Activated CD4-positive, alpha-beta memory T cell treated with anti-CD3 and anti-CD28 coated beads, Interleukin-2, amount 10 ng/mL, durations not matched to agents 7 days and 5 days (primary cell): ENCODE measurements around the gene NFIX. TPM values are rescaled to one million over a fixed set of nuclear protein-coding genes. Genes with fewer than 3 reads are reported as not detected.

ENCODE experiments used
- CTCF ChIA-PET: fragments of 350-600 bp; sonication (Branson Sonifier 250); formaldehyde crosslinking; loops from one replicate; lab custom pipeline; 2021; ENCODE audit warnings: antibody characterized with exemption, inconsistent platforms; lab: Charles Lee
- POLR2A ChIA-PET: fragments of 350-600 bp; sonication (Branson Sonifier 250); formaldehyde crosslinking; loops from one replicate; lab custom pipeline; 2021; ENCODE audit warnings: antibody characterized with exemption; lab: Charles Lee
- DNase-seq: peaks from one replicate; pipeline ENCODE4 v3.0.0-alpha.2; 2020
- H3K27ac Mint-ChIP-seq: one replicate; pipeline ENCODE4 v1.8.0; 2021; ENCODE audit warnings: mild to moderate bottlenecking, mixed read lengths
- H3K27me3 Mint-ChIP-seq: one replicate; pipeline ENCODE4 v1.8.0; 2021; ENCODE audit warnings: mixed read lengths
- H3K36me3 Mint-ChIP-seq: one replicate; pipeline ENCODE4 v1.8.0; 2021; ENCODE audit warnings: low read depth, mixed read lengths
- H3K4me1 Mint-ChIP-seq: one replicate; pipeline ENCODE4 v1.8.0; 2021; ENCODE audit warnings: mixed read lengths
- H3K4me3 Mint-ChIP-seq: one replicate; pipeline ENCODE4 v1.8.0; 2021; ENCODE audit warnings: mild to moderate bottlenecking, mixed read lengths
- H3K9me3 Mint-ChIP-seq: one replicate; pipeline ENCODE4 v1.8.0; 2021; ENCODE audit warnings: mixed read lengths
- total RNA-seq, 2 experiments: library from RNA; stranded (reverse); gene quantifications; one replicate each; pipeline ENCODE4 v1.2.3, GENCODE V29; 2021

NFIX gene
- total RNA-seq, 2 experiments from 2014 or later = 0.05 TPM; not detected in 1

- DNase-seq = no peak
- H3K9me3 Mint-ChIP-seq = no peaks in the 10 kb centered on the region
- H3K27ac Mint-ChIP-seq = no peak overlapping the region
- H3K4me3 Mint-ChIP-seq = no peak overlapping the region
- no peaks in the 10 kb centered on the region for H3K36me3 Mint-ChIP-seq
- CTCF ChIA-PET = interaction anchor here (0.6 to 5.0 kb wide), 3 partner anchors 76 to 702 kb away, joined by 3 to 31 read pairs (median 4); no protein-coding TSS in a partner anchor
- peaks cover 1% of the 10 kb centered on the region for H3K4me1 Mint-ChIP-seq
- peaks cover 13% of the 10 kb centered on the region for H3K27me3 Mint-ChIP-seq
- POLR2A ChIA-PET = no interaction called here
Measured at GRCh38 chr19:12984143-12984627, 11.1 kb upstream of the NFIX start.

GRCh38 chr19:12984683-12985048 is 10.6 kb upstream of the NFIX start:
- Mint-ChIP-seq H3K4me1 (peaks cover 1% of the 10 kb centered on the region), H3K9me3 (no peaks in the 10 kb centered on the region), H3K4me3 (no peak overlapping the region), H3K36me3 (no peaks in the 10 kb centered on the region), H3K27ac (no peak overlapping the region), H3K27me3 (peaks cover 13% of the 10 kb centered on the region)
- ChIA-PET CTCF (interaction anchor here (0.7 to 5.0 kb wide), 3 partner anchors 76 to 367 kb away, joined by 3 to 31 read pairs (median 4); no protein-coding TSS in a partner anchor), POLR2A (interaction anchor here (1.1 kb wide), 1 partner anchor 133 kb away, joined by 3 read pairs; no protein-coding TSS in a partner anchor)
- DNase-seq = no peak

GRCh38 chr19:12985049-12985776 is 10.1 kb upstream of the NFIX start:
- CTCF ChIA-PET = interaction anchor here (0.7 to 5.0 kb wide), 6 partner anchors 8 to 366 kb away, joined by 3 to 31 read pairs (median 4); no protein-coding TSS in a partner anchor
- no peaks in the 10 kb centered on the region for H3K9me3 Mint-ChIP-seq
- H3K4me3 Mint-ChIP-seq = no peak overlapping the region
- peaks cover 13% of the 10 kb centered on the region for H3K27me3 Mint-ChIP-seq
- no peak for DNase-seq
- H3K4me1 Mint-ChIP-seq = peaks cover 1% of the 10 kb centered on the region
- H3K27ac Mint-ChIP-seq = no peak overlapping the region
- POLR2A ChIA-PET = interaction anchor here (0.9 to 1.1 kb wide), 2 partner anchors 115 to 132 kb away, joined by 3 read pairs; no protein-coding TSS in a partner anchor
- no peaks in the 10 kb centered on the region for H3K36me3 Mint-ChIP-seq

GRCh38 chr19:12986726-12987125 is 8.5 kb upstream of the NFIX start:
- peaks cover 1% of the 10 kb centered on the region for H3K4me1 Mint-ChIP-seq
- peaks cover 20% of the 10 kb centered on the region for H3K27me3 Mint-ChIP-seq
- no peaks in the 10 kb centered on the region for H3K36me3 Mint-ChIP-seq
- POLR2A ChIA-PET = no interaction called here
- DNase-seq = no peak
- H3K27ac Mint-ChIP-seq = no peak overlapping the region
- CTCF ChIA-PET = interaction anchor here (5.0 kb wide), 1 partner anchor 73 kb away, joined by 31 read pairs; no protein-coding TSS in a partner anchor
- H3K4me3 Mint-ChIP-seq = no peak overlapping the region
- H3K9me3 Mint-ChIP-seq = no peaks in the 10 kb centered on the region

- no peak for DNase-seq
- H3K9me3 Mint-ChIP-seq = no peaks in the 10 kb centered on the region
- H3K27me3 Mint-ChIP-seq = peaks cover 20% of the 10 kb centered on the region
- H3K27ac Mint-ChIP-seq = no peak overlapping the region
- ChIA-PET CTCF (no interaction called here), POLR2A (no interaction called here)
- peaks cover 1% of the 10 kb centered on the region for H3K4me1 Mint-ChIP-seq
- H3K4me3 Mint-ChIP-seq = no peak overlapping the region
- H3K36me3 Mint-ChIP-seq = no peaks in the 10 kb centered on the region
Measured at GRCh38 chr19:12987190-12987589, 8.1 kb upstream of the NFIX start.

DNA sequence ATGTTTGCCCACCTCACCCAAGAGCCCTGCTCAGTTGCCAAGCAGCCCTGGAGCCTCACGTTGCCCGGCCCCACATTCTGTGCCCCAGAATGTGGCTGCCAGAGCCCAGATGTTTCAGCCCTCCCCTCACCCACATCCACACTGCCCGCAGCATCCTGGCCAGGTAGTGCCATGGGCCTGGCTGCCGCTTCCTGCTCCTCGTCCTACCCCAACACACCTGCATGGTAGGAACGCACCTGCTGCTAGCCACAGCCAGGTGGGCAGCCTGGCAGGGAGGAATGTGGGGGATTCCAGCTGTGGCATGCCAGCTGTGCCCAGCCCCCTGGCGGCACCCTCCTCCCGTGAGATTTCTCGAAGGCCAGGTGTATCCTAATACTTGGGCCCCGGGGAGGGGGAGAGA is 7.5 kb upstream of the NFIX start:
- H3K9me3 Mint-ChIP-seq = no peaks in the 10 kb centered on the region
- CTCF ChIA-PET = no interaction called here

DNA sequence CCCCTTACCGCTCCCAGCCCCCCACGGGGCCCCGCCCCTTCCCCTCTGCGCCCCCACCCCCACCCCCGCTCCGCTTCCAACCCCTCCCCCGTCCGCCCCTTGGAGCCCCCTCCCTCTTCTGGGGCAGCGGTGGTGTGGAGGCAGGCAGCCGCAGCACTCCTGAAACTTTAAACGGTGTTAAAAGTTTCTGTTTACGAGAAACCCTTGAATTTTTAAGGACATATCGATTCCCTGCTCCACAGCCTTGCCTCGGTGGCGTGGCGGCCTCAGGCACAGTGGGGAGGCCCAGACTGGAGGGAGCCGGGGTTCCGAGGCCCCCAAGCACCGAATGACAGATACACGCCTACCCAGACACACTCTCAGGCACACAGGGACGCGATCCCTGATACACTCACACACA is 4.8 kb upstream of the NFIX start:
- POLR2A ChIA-PET = no interaction called here

More for the DNA sequence above, 7.5 kb upstream of the NFIX start:
- Mint-ChIP-seq H3K27me3 (peaks cover 21% of the 10 kb centered on the region), H3K4me3 (no peak overlapping the region), H3K36me3 (no peaks in the 10 kb centered on the region), H3K27ac (no peak overlapping the region), H3K4me1 (peaks cover 1% of the 10 kb centered on the region)
- DNase-seq = no peak
- POLR2A ChIA-PET = no interaction called here

DNA sequence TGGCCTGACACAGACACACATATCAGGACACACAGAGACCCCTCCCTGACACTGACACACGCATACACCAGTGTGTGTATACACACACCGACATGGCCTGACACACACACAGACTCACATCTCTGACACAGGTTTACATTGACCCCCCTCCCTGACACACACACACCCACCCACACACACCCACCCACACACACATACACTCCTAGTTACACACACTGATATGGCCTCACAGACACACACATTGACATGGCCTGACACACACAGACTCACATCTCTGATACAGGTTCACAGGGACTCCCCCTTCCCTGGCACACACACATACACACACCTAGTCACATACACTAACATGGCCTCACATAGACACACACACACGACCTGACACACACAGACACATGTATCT is 4.4 kb upstream of the NFIX start:
- DNase-seq = no peak
- POLR2A ChIA-PET = no interaction called here
- CTCF ChIA-PET = no interaction called here
- Mint-ChIP-seq H3K36me3 (peaks cover 3% of the 10 kb centered on the region), H3K4me3 (no peak overlapping the region), H3K9me3 (no peaks in the 10 kb centered on the region), H3K4me1 (peaks cover 6% of the 10 kb centered on the region), H3K27me3 (peaks cover 32% of the 10 kb centered on the region), H3K27ac (no peak overlapping the region)

More for the DNA sequence above, 4.8 kb upstream of the NFIX start:
- peaks cover 3% of the 10 kb centered on the region for H3K36me3 Mint-ChIP-seq
- no peak overlapping the region for H3K27ac Mint-ChIP-seq
- H3K4me1 Mint-ChIP-seq = peaks cover 6% of the 10 kb centered on the region
- CTCF ChIA-PET = no interaction called here
- H3K9me3 Mint-ChIP-seq = no peaks in the 10 kb centered on the region
- H3K27me3 Mint-ChIP-seq = peaks cover 34% of the 10 kb centered on the region
- DNase-seq = no peak
- H3K4me3 Mint-ChIP-seq = no peak overlapping the region

- Mint-ChIP-seq H3K4me3 (no peak overlapping the region), H3K27me3 (peaks cover 35% of the 10 kb centered on the region), H3K9me3 (no peaks in the 10 kb centered on the region), H3K4me1 (peaks cover 6% of the 10 kb centered on the region), H3K27ac (no peak overlapping the region), H3K36me3 (peaks cover 3% of the 10 kb centered on the region)
- CTCF ChIA-PET = interaction anchor here (0.8 to 1.2 kb wide), 2 partner anchors 13 to 103 kb away, joined by 3 to 7 read pairs; no protein-coding TSS in a partner anchor
- DNase-seq = no peak
- POLR2A ChIA-PET = interaction anchor here (0.7 kb wide), 1 partner anchor 17 kb away, joined by 3 read pairs; no protein-coding TSS in a partner anchor
Measured at GRCh38 chr19:12991296-12991695, 4.0 kb upstream of the NFIX start.

- POLR2A ChIA-PET = no interaction called here
Measured at GRCh38 chr19:12992729-12993128, 2.5 kb upstream of the NFIX start.

GRCh38 chr19:12993562-12993961 is 1.7 kb upstream of the NFIX start:
- ChIA-PET POLR2A (no interaction called here), CTCF (interaction anchor here (0.9 to 1.1 kb wide), 2 partner anchors 20 to 28 kb away, joined by 3 read pairs; no protein-coding TSS in a partner anchor)
- peaks cover 47% of the 10 kb centered on the region for H3K27me3 Mint-ChIP-seq
- no peak overlapping the region for H3K4me3 Mint-ChIP-seq
- H3K4me1 Mint-ChIP-seq = peaks cover 6% of the 10 kb centered on the region
- no peaks in the 10 kb centered on the region for H3K9me3 Mint-ChIP-seq
- peaks cover 3% of the 10 kb centered on the region for H3K36me3 Mint-ChIP-seq
- DNase-seq = no peak
- H3K27ac Mint-ChIP-seq = no peak overlapping the region

More at GRCh38 chr19:12992729-12993128, 2.5 kb upstream of the NFIX start:
- no peak overlapping the region for H3K4me3 Mint-ChIP-seq
- H3K27ac Mint-ChIP-seq = no peak overlapping the region
- H3K27me3 Mint-ChIP-seq = peaks cover 42% of the 10 kb centered on the region
- H3K36me3 Mint-ChIP-seq = peaks cover 3% of the 10 kb centered on the region
- no peak for DNase-seq
- H3K4me1 Mint-ChIP-seq = peaks cover 6% of the 10 kb centered on the region
- CTCF ChIA-PET = interaction anchor here (0.9 to 1.2 kb wide), 3 partner anchors 15 to 69 kb away, joined by 3 to 7 read pairs (median 4); no protein-coding TSS in a partner anchor
- no peaks in the 10 kb centered on the region for H3K9me3 Mint-ChIP-seq

DNA sequence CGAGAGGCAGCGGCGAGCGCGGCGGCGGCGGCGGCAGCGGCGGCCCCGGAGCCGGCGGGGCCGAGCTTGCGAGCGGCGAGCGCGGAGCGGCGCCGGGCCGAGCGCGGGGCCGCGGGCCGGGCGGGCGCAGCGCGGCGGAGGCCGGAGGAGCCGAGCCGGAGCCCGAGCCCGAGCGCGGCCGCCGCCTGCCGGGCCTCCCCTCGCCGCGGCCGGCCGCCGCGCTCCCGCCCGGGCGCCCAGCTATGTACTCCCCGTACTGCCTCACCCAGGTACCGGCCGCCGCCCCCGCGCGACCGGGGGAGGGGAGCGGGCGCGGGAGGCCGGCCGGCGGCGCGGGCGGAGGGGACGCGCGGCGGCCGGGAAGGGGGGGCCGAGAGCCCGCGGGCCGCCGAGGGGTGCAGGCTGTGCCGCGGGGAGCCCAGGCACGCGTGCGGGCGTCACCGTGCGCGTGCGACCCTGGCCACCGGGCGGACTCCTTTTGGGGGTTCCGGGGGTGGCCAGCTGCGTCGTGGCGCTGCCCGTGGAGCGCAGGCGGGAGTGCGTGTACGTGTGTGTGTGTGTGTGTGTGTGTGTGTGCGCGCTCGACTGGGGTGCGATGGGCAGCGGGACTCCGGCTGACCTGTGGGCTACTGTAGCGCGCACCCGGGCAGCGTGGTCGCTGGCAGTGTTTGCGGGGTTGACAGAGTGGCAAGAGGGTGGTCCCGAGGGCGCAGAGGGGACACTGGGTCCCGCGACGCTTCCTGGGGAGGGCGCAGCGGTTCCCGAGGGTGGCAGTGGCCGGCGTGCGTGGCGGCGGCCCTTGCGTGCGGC is 526 bp downstream of the NFIX start:
- Mint-ChIP-seq H3K4me1 (peaks cover 6% of the 10 kb centered on the region), H3K36me3 (peaks cover 3% of the 10 kb centered on the region), H3K9me3 (no peaks in the 10 kb centered on the region), H3K27me3 (peaks cover 50% of the 10 kb centered on the region), H3K4me3 (no peak overlapping the region), H3K27ac (no peak overlapping the region)
- no peak for DNase-seq
- POLR2A ChIA-PET = no interaction called here
- CTCF ChIA-PET = no interaction called here
